ENCODE measurements around the gene KASH5.
"Not testable (repeated sequence)": the region's sequence is repeated elsewhere in the genome, so short reads cannot be mapped to it uniquely, and the experiment has no call there.

The KASH5 gene

GRCh38 chr19:49459388-49459787, 71.3 kb downstream of the KASH5 start:
- no peak overlapping the region for H3K4me3 ChIP-seq (ENCODE audit: low read depth, low read length)
- no peak for DNase-seq (ENCODE audit: low read depth)
- TF ChIP-seq CTCF (IDR thresholded peaks at IDR 0.05; ENCODE audit: control insufficient read depth, extremely low read depth, insufficient read depth): no peak

- DNase-seq (ENCODE audit: low read depth); H3K4me3 ChIP-seq (ENCODE audit: low read depth, low read length): not testable (repeated sequence)
Measured at GRCh38 chr19:49461130-49461529, 73.1 kb downstream of the KASH5 start.

GRCh38 chr19:49461656-49462055, 73.6 kb downstream of the KASH5 start:
- no peak overlapping the region for H3K4me3 ChIP-seq (ENCODE audit: low read depth, low read length)
- DNase-seq (ENCODE audit: low read depth): no peak
- no peak for TF ChIP-seq CTCF (IDR thresholded peaks at IDR 0.05; ENCODE audit: control insufficient read depth, extremely low read depth, insufficient read depth)

GRCh38 chr19:49462492-49462891, 74.4 kb downstream of the KASH5 start:
- no peak for DNase-seq (ENCODE audit: low read depth)
- TF ChIP-seq CTCF (IDR thresholded peaks at IDR 0.05; ENCODE audit: control insufficient read depth, extremely low read depth, insufficient read depth): no peak
- no peak overlapping the region for H3K4me3 ChIP-seq (ENCODE audit: low read depth, low read length)

- no peak for DNase-seq (ENCODE audit: low read depth)
- no peak for TF ChIP-seq CTCF (IDR thresholded peaks at IDR 0.05; ENCODE audit: control insufficient read depth, extremely low read depth, insufficient read depth)
- no peak overlapping the region for H3K4me3 ChIP-seq (ENCODE audit: low read depth, low read length)
Measured at GRCh38 chr19:49463960-49464740, 76.1 kb downstream of the KASH5 start.

GRCh38 chr19:49465371-49465770, 77.3 kb downstream of the KASH5 start:
- no peak for TF ChIP-seq CTCF (IDR thresholded peaks at IDR 0.05; ENCODE audit: control insufficient read depth, extremely low read depth, insufficient read depth)
- no peak for DNase-seq (ENCODE audit: low read depth)
- no peak overlapping the region for H3K4me3 ChIP-seq (ENCODE audit: low read depth, low read length)
